ENCODE measurements around the gene SCAF4. TPM values are rescaled to one million over a fixed set of nuclear protein-coding genes. Genes with fewer than 3 reads are reported as not detected.
A peak's percentile ranks its signal among the peaks of the same experiment; 100 is the strongest.
"Not testable (repeated sequence)": the region's sequence is repeated elsewhere in the genome, so short reads cannot be mapped to it uniquely, and the experiment has no call there.

The SCAF4 gene
- total RNA-seq, 1 donor from 2014 or later: 51.9 TPM

DNA sequence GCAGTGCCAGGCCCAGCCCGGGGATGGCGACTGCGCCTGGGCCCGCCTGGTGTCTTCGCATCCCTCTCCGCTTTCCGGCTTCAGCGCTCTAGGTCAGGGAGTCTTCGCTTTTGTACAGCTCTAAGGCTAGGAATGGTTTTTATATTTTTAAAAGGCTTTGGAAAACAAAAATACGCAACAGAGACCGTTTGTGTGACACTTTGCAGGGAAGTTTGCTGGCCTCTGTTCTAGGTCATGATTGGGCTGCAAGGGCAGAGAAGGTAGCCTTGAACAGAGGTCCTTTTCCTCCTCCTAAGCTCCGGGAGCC lies 71.7 kb downstream of the SCAF4 start:
- peaks cover 8% of the 10 kb centered on the region for H3K9me3 Mint-ChIP-seq (ENCODE audit: unreplicated experiment)
- TF ChIP-seq, protein P1, sequence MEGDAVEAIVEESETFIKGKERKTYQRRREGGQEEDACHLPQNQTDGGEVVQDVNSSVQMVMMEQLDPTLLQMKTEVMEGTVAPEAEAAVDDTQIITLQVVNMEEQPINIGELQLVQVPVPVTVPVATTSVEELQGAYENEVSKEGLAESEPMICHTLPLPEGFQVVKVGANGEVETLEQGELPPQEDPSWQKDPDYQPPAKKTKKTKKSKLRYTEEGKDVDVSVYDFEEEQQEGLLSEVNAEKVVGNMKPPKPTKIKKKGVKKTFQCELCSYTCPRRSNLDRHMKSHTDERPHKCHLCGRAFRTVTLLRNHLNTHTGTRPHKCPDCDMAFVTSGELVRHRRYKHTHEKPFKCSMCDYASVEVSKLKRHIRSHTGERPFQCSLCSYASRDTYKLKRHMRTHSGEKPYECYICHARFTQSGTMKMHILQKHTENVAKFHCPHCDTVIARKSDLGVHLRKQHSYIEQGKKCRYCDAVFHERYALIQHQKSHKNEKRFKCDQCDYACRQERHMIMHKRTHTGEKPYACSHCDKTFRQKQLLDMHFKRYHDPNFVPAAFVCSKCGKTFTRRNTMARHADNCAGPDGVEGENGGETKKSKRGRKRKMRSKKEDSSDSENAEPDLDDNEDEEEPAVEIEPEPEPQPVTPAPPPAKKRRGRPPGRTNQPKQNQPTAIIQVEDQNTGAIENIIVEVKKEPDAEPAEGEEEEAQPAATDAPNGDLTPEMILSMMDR (IDR thresholded peaks at IDR 0.05; ENCODE audit: partially characterized antibody, unreplicated experiment): no peak
- peaks cover 7% of the 10 kb centered on the region for H3K27me3 Mint-ChIP-seq (ENCODE audit: unreplicated experiment)
- peaks cover 5% of the 10 kb centered on the region for H3K4me1 Mint-ChIP-seq (ENCODE audit: low read depth, unreplicated experiment)
- no peak for DNase-seq
- peak overlapping the region; percentile 93 for H3K4me3 Mint-ChIP-seq (ENCODE audit: unreplicated experiment)
- no peaks in the 10 kb centered on the region for H3K36me3 Mint-ChIP-seq (ENCODE audit: unreplicated experiment)
- peak overlapping the region; percentile 62 for H3K27ac Mint-ChIP-seq (ENCODE audit: unreplicated experiment)

DNA sequence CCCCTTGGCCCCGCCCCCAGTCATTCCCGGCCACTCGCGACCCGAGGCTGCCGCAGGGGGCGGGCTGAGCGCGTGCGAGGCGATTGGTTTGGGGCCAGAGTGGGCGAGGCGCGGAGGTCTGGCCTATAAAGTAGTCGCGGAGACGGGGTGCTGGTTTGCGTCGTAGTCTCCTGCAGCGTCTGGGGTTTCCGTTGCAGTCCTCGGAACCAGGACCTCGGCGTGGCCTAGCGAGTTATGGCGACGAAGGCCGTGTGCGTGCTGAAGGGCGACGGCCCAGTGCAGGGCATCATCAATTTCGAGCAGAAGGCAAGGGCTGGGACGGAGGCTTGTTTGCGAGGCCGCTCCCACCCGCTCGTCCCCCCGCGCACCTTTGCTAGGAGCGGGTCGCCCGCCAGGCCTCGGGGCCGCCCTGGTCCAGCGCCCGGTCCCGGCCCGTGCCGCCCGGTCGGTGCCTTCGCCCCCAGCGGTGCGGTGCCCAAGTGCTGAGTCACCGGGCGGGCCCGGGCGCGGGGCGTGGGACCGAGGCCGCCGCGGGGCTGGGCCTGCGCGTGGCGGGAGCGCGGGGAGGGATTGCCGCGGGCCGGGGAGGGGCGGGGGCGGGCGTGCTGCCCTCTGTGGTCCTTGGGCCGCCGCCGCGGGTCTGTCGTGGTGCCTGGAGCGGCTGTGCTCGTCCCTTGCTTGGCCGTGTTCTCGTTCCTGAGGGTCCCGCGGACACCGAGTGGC lies 72.2 kb downstream of the SCAF4 start, which contains the start of gene SOD1:
TSS of gene SOD1 (plus strand) at position 158 of the 723 bp plus-strand sequence. CDS start at position 235, 77 bp downstream.
- peak within 1 kb of the TSS; percentile 99 for H3K4me3 Mint-ChIP-seq (ENCODE audit: unreplicated experiment)
- TF ChIP-seq, protein P1 (IDR thresholded peaks at IDR 0.05; ENCODE audit: partially characterized antibody, unreplicated experiment): peak; percentile 38

DNA sequence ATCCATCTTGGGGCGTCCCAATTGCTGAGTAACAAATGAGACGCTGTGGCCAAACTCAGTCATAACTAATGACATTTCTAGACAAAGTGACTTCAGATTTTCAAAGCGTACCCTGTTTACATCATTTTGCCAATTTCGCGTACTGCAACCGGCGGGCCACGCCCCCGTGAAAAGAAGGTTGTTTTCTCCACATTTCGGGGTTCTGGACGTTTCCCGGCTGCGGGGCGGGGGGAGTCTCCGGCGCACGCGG lies 72.7 kb downstream of the SCAF4 start:
- Mint-ChIP-seq H3K4me1 (ENCODE audit: low read depth, unreplicated experiment) (peaks cover 4% of the 10 kb centered on the region), H3K9me3 (ENCODE audit: unreplicated experiment) (peaks cover 12% of the 10 kb centered on the region), H3K4me3 (ENCODE audit: unreplicated experiment) (peak overlapping the region; percentile 99), H3K27me3 (ENCODE audit: unreplicated experiment) (peaks cover 7% of the 10 kb centered on the region), H3K36me3 (ENCODE audit: unreplicated experiment) (no peaks in the 10 kb centered on the region), H3K27ac (ENCODE audit: unreplicated experiment) (peak overlapping the region; percentile 78)
- TF ChIP-seq, protein P1 (IDR thresholded peaks at IDR 0.05; ENCODE audit: partially characterized antibody, unreplicated experiment): no peak
- DNase-seq: no peak

More for the DNA sequence above, 72.2 kb downstream of the SCAF4 start, which contains the start of gene SOD1:
- DNase-seq: peak; percentile 96
- H3K36me3 Mint-ChIP-seq (ENCODE audit: unreplicated experiment): no peaks in the 10 kb centered on the region
- peaks cover 5% of the 10 kb centered on the region for H3K4me1 Mint-ChIP-seq (ENCODE audit: low read depth, unreplicated experiment)
- H3K9me3 Mint-ChIP-seq (ENCODE audit: unreplicated experiment): peaks cover 11% of the 10 kb centered on the region
- H3K27ac Mint-ChIP-seq (ENCODE audit: unreplicated experiment): peak within 1 kb of the TSS; percentile 98
- H3K27me3 Mint-ChIP-seq (ENCODE audit: unreplicated experiment): peaks cover 7% of the 10 kb centered on the region

DNA sequence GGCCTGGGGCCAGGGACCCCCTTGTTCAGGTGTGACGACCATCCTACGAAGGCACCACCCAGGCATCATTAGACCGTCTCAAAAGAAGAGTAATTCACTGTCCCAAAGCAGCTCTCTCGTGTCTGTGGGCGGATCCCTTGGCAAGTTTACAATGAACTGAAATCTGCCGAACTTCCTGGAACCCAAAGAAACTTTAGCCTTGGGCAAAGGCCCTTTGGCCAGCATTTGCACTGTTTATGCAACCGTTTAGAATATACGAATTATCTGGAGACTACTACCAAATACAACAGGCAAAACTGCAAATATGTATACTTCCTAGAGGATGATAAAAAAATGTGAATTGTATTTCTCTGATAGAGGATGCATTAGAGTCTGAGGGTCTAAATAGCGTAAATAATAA lies 73.9 kb downstream of the SCAF4 start:
- Mint-ChIP-seq H3K4me3 (ENCODE audit: unreplicated experiment) (no peak overlapping the region), H3K27me3 (ENCODE audit: unreplicated experiment) (peaks cover 7% of the 10 kb centered on the region), H3K4me1 (ENCODE audit: low read depth, unreplicated experiment) (peaks cover 4% of the 10 kb centered on the region), H3K9me3 (ENCODE audit: unreplicated experiment) (peaks cover 14% of the 10 kb centered on the region), H3K27ac (ENCODE audit: unreplicated experiment) (no peak overlapping the region), H3K36me3 (ENCODE audit: unreplicated experiment) (no peaks in the 10 kb centered on the region)
- TF ChIP-seq, protein P1 (IDR thresholded peaks at IDR 0.05; ENCODE audit: partially characterized antibody, unreplicated experiment): no peak
- DNase-seq: no peak

DNA sequence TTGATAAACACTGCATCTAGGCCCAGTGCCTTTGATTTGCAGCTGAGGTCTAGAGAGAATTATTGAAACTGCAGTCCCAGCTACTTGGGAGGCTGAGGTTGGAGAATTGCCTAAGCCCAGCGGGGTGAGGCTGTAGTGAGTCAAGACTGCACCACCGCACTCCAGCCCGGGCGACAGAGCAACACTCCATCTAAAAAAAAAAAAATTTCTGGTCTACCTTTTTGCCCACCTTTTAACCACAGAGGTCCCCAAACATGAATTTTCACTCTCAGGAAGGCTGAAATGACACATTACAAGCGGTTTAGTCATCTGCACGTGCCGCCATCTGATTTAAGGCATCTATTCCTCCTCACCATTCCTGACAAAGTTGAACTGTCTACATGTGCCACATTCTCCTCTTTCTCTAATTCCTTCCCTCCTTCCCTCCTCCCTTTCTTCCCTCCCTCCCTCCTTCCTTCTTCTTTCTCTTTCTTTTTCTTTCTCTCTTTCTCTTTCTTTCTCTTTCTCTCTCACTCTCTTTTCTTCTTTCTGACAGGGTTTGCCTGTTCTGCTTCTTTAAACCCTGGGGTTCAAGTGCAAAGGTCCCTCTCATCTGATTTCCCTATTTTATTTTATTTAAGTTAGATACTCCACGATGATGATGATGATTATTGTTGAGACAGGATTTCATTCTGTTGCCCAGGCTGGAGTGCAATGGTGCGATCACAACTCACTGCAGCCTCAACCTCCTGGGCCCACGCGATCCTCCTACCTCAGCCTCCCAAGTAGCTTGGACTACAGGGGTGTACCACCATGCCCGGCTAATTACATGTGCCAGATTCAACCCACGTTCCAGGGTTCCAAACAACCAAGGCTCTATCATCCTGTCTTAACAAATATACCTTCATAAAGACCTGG lies 75.5 kb downstream of the SCAF4 start:
- Mint-ChIP-seq H3K27ac (ENCODE audit: unreplicated experiment) (no peak overlapping the region), H3K4me1 (ENCODE audit: low read depth, unreplicated experiment) (peaks cover 4% of the 10 kb centered on the region), H3K9me3 (ENCODE audit: unreplicated experiment) (peaks cover 14% of the 10 kb centered on the region), H3K4me3 (ENCODE audit: unreplicated experiment) (no peak overlapping the region), H3K27me3 (ENCODE audit: unreplicated experiment) (peaks cover 5% of the 10 kb centered on the region), H3K36me3 (ENCODE audit: unreplicated experiment) (no peaks in the 10 kb centered on the region)
- DNase-seq: no peak
- TF ChIP-seq, protein P1 (IDR thresholded peaks at IDR 0.05; ENCODE audit: partially characterized antibody, unreplicated experiment): no peak

DNA sequence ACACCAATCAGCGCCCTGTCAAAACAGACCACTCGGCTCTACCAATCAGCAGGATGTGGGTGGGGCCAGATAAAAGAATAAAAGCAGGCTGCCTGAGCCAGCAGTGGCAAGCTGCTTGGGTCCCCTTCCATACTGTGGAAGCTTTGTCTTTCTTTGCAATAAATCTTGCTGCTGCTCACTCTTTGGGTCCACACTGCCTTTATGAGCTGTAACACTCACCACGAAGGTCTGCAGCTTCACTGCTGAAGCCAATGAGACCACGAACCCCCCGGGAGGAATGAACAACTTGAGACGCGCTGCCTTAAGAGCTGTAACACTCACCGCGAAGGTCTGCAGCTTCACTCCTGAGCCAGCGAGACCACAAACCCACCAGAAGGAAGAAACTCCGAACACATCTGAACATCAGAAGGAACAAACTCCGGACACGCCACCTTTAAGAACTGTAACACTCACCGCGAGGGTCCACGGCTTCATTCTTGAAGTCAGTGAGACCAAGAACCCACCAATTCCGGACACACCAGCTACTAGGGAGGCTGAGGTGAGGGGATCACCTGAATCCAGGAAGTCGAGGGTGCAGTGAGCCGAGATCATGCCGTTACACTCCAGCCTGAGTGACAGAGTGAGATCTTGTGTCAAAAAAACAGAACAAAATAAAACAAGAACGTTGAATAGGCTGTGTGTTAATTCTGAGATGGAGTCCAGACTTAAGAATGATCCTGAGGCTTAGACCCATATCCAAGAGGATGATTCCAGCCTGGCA lies 76.9 kb downstream of the SCAF4 start:
- not testable (repeated sequence) for H3K36me3 Mint-ChIP-seq (ENCODE audit: unreplicated experiment); DNase-seq; H3K4me3 Mint-ChIP-seq (ENCODE audit: unreplicated experiment); H3K27ac Mint-ChIP-seq (ENCODE audit: unreplicated experiment); H3K27me3 Mint-ChIP-seq (ENCODE audit: unreplicated experiment); H3K4me1 Mint-ChIP-seq (ENCODE audit: low read depth, unreplicated experiment)
- H3K9me3 Mint-ChIP-seq (ENCODE audit: unreplicated experiment): peaks cover 14% of the 10 kb centered on the region

Measured in glutamatergic neuron (in vitro differentiated cells).